Peyer's patch (tissue), 4 donors: ENCODE data around the gene TGM3.

Source experiments
- CTCF ChIP-seq, 6 experiments: fragments of 450-650 bp in 4 of 6; fragments of 200-600 bp in 2 of 6; sonication (generic) in 1 of 6; IDR thresholded peaks; one replicate each; pipeline ENCODE4 v1.5.1; 2017 to 2019; ENCODE audit warnings: antibody characterized with exemption in 6 of 6, mild to moderate bottlenecking in 3 of 6, moderate library complexity in 1 of 6
- POLR2A ChIP-seq, 2 donors: fragments of 450-650 bp; IDR thresholded peaks; one replicate each; pipeline ENCODE4 v1.5.1; 2017; ENCODE audit warnings: antibody characterized with exemption in 2 of 2, mild to moderate bottlenecking in 2 of 2, moderate library complexity in 2 of 2

DNA sequence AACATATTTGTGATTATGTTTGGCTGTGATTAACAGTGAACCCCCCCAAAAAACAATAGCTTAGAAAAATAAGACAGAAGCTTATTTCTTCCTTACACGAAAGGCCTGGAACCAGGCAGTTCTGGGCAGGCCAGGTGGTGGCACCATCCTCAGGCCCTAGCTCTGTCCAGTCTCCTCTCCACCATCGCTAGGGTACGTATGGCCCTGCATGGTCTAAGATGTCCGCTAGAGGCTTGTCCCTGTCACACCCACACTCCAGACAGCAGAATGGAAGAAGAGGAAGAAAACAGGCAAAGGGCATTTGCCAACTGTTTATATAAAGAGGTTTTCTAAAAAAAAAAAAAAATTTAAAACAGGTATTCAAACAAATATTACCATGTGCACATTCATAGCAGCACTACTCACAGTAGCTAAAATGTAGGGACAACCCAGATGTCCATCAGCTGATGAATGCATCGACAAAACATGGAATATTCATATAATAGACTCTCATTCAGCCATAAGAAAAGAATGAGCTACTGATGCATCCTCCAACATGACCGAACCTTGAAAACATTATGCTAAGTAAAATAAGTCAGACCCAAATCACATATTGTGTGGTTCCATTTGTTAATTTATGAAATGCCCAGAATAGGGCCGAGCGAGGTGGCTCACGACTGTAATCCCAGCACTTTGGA lies 6.7 kb downstream of the TGM3 start:
- TF ChIP-seq CTCF (IDR thresholded peaks at IDR 0.05) (no peak), POLR2A (IDR thresholded peaks at IDR 0.05) (no peak)
